ENCODE results near the gene ACVR1.

GRCh38 chr2:157785866-157786662 is 90.1 kb downstream of the ACVR1 start:
- no peak for TF ChIP-seq YY1 (IDR thresholded peaks at IDR 0.05; ENCODE audit: insufficient read depth, insufficient replicate concordance, low read depth, low read length)
- no peak for TF ChIP-seq JUN (CRISPR knock-in tag; IDR thresholded peaks at IDR 0.05)
- no peak for TF ChIP-seq ZFP90 (CRISPR knock-in tag; IDR thresholded peaks at IDR 0.05; ENCODE audit: borderline replicate concordance)
- TF ChIP-seq EP300 (IDR thresholded peaks at IDR 0.05; ENCODE audit: low read depth in 2 of 2, low read length in 2 of 2), result no peak
- TF ChIP-seq EP300 (CRISPR knock-in tag; IDR thresholded peaks at IDR 0.05; ENCODE audit: borderline replicate concordance), result no peak
- no peak for TF ChIP-seq RBAK (CRISPR knock-in tag; IDR thresholded peaks at IDR 0.05)
- TF ChIP-seq STAG1 (CRISPR knock-in tag; IDR thresholded peaks at IDR 0.05), result no peak
- no peak for TF ChIP-seq ZNF710 (CRISPR knock-in tag; IDR thresholded peaks at IDR 0.05; ENCODE audit: borderline replicate concordance)
- TF ChIP-seq NRL (CRISPR knock-in tag; IDR thresholded peaks at IDR 0.05; ENCODE audit: borderline replicate concordance), result no peak
- no peak for TF ChIP-seq SUZ12 (IDR thresholded peaks at IDR 0.05; ENCODE audit: low read depth, low read length)
- no peak for TF ChIP-seq RBM22 (optimal IDR thresholded peaks at IDR 0.05; ENCODE audit: low read length)
